Measurements from ENCODE around the gene DPH2.

The DPH2 gene

DNA sequence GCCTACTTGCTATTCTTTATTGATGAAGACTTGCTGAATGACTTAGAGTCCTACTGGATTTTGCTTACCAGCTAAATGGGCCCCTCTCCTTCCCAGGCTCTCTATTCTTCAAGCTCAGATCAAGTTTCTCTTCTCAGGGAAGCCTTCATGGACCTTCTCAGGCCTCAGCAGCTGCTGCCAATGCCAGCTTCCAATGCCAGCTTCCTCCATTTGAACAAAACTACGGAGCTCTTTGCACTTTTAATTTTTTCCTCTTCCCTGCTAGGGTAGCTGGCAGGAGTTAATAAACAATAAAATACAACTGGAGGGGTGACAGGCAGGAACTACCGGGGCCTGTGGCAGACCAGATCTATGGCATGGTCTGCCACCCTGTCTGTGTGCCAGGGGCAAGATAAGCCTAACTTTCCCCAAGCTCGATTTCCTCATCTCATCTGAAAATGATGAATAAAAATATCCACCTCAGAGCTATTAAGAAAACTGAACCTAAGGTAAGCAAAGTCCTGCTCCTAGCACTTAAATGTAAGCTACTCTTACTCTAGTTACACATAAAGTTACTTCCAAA lies 24.1 kb upstream of the DPH2 start:
- DNase-seq, result no peak

- peak; percentile 86 to 97 (median 90) for DNase-seq
Measured at GRCh38 chr1:43946236-43947060, 23.4 kb upstream of the DPH2 start, which contains the start of gene IPO13. IPO13 (plus strand) TSS chr1:43946950; CDS start chr1:43947601, 651 bp downstream.

DNA sequence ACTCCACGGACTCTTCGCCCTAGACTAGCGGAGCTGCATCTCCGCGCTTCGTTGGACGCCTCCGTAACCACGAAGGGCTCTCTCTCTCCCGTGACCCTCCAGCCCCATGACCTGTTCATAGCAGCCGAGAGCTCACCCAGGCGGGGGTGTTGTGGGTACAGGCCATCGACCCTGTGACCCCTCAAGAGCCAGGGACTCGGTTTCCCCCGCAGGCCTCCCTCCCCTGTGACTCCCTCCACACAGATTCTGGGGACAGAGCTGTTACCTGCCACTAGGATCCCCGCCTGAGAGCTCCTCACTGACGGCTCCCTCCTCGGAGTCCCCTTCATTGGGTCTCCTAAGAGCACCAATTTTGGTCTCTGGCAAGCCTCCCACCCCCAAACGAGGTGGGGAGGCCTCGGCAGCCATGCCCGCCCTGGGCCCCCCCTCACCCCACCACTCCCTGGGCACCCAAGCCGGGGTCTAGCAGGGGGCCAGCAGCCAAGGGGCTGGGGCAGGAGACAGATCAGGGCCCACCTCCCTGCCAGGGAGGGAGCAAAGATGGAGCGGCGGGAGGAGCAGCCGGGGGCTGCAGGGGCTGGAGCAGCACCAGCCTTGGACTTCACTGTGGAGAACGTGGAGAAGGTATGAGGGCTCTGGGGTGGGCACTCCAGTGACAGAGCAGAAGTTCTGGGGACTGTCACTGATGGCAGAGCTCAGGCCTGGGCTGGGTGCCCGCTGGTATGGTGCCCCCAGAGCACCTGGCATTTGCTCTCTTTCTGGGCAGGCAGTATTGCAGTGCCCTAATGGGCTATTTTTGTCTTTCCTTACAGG lies 22.5 kb upstream of the DPH2 start:
- peak in 1 of 5 donors; percentile 12 for DNase-seq

- no peak for DNase-seq
Measured at GRCh38 chr1:43947874-43948437, 21.9 kb upstream of the DPH2 start.

GRCh38 chr1:43949678-43950077 lies 20.1 kb upstream of the DPH2 start:
- DNase-seq, result no peak

GRCh38 chr1:43951021-43951985 lies 18.5 kb upstream of the DPH2 start:
- DNase-seq, result no peak

DNA sequence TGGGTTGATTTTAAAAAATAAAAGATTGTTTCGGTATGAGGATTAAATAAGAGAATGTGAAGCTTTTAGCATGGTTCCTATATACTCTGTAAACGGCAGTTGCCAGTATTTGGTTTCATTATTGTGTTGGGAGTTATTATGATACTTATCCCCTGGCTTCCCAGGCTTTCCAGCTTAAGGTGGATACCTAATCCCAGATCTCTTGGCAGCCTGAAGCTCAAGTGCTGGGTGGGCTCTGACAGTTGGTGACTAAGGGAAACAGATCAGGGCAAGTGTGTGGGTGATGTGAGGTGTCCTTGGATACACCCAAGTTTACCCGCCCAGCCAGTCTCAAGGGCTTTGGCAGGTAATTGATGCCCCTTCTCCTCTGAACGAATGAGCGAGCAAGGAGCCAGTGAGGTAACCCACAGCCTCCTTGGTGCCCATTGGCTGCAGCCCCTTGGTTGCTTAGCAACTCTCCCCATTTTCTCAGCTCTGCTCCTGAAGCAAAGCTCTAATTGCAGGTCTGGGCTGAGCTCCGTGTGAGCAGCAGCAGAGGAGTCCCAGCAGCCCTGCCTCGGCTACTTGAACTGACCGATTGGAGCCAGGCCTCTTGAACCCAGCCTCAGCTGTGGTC lies 17.0 kb upstream of the DPH2 start:
- DNase-seq, result no peak

DNA sequence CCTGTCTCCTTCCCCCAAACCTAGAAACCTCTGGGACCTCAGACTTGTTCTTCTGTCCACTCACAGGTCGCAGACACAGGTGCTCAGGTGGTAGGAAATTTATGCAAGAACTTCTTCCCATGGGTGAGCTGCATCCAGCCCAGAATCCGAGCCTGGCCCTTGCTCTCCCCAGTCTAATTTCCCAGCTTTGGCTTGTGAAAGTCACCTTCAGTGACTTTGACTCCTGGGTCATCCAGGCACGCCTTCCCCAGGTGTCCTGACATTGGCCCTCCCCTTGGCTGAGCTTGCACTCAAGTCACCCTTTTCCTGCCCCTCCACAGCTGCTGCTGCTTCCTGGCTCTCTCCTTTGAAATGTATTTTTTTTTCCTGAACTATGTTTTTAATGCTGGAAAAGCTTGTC lies 16.4 kb upstream of the DPH2 start:
- DNase-seq, result no peak

- no peak for DNase-seq
Measured at GRCh38 chr1:43954036-43954435, 15.8 kb upstream of the DPH2 start.

DNA sequence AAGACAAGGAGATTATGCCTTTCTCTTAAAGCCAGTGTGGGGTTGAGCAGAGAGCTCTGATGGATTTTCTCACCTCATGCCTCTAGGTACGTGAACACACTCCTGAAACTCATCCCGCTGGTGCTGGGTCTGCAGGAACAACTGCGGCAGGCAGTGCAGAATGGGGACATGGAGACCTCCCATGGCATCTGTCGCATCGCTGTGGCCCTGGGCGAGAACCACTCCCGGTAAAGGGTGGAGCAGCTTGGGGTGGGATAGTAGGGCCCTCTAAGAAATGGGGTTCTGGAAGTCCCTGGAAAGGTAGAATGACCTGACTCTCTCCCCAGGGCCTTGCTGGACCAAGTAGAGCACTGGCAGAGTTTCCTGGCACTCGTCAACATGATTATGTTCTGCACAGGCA lies 13.6 kb upstream of the DPH2 start:
- no peak for DNase-seq

GRCh38 chr1:43957407-43958040 lies 12.3 kb upstream of the DPH2 start:
- no peak for DNase-seq

DNA sequence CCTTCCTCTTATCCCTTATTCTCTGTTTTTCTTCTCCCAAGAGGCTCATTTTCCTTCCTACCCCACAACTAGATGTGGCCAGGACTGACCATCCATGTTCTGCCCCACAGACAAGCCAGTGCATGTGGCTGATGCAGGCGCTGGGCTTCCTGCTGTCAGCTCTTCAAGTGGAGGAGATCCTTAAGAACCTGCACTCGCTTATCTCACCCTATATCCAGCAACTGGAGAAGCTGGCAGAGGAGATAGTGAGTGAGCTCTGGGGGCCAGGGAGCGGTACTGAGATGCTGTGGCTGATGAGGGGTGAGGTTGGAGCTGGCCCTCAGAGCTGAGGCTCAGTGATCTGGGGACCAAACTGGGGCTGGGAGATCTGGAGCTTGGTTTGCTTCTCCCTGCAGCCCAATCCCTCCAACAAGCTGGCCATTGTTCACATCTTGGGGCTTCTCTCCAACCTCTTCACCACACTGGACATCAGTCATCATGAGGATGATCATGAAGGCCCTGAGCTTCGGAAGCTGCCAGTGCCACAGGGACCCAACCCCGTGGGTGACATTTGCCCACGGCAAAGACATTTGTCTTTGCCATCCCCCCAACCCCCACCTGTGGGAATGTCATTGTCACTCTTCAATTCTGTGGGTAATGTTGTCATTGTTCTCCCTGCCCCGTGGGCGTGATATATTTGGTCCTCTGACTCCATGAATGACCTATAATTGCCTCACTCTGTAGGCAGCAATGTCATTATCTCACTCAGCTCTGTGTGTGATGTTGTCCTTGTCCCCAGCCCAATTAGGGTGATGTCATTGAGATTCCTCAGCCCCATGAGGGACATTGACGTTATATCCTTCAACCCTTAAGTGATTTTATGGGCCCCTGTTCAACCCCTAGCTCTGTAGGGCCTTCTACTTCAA lies 11.2 kb upstream of the DPH2 start:
- DNase-seq, result no peak

DNA sequence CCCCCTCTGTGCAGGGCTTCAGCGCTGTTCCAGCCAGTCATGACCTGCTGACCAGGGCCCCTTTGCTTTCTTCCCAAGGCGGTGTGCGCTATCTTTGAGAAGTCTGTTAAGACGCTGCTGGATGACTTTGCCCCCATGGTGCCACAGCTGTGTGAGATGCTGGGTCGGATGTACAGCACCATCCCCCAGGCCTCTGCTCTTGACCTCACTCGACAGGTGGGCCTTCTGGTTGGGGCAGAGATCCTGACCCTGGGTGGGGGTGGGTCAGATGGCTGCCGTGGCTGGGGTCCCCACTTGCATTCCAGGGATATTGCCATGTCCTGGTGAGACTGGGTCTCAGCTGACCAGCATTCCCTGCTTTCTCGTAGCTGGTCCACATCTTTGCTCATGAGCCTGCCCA lies 9.0 kb upstream of the DPH2 start:
- no peak for DNase-seq

- no peak for DNase-seq
Measured at GRCh38 chr1:43961692-43962091, 8.1 kb upstream of the DPH2 start.

DNA sequence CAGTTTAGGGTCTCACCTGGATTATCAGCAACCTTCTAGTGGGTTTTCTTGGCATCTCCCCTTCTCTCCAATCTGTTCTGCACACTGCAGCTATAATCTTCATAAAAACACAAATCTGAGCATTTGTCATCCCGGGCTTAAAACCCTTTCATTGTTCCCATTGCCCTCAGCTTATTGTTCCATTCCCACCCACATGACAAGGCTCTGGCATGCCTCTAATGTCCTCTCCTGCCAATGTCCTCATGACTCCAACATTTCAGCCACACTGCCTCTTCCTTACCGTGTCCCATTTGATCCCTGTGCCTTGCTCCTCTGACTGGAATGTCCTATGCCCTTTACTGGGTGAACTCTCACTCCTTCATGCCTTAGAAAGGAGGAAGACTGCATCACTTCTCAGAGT lies 7.5 kb upstream of the DPH2 start:
- no peak for DNase-seq

- no peak for DNase-seq
Measured at GRCh38 chr1:43963006-43963405, 6.8 kb upstream of the DPH2 start.

GRCh38 chr1:43963890-43964289 lies 5.9 kb upstream of the DPH2 start:
- DNase-seq, result no peak

- no peak for DNase-seq
Measured at GRCh38 chr1:43965316-43965715, 4.5 kb upstream of the DPH2 start.

GRCh38 chr1:43968348-43968948 lies 1.4 kb upstream of the DPH2 start:
- no peak for DNase-seq

- DNase-seq, result no peak
Measured at GRCh38 chr1:43969416-43969745, 429 bp upstream of the DPH2 start.
